BE2C (cell line): ENCODE results near the gene VPS11.

Source experiments
- DNase-seq: peaks from one replicate; pipeline ENCODE4 v3.0.0-alpha.2; 2020
- H3K27me3 ChIP-seq: fragments of 250-450 bp; sonication (Bioruptor Pico); 2 replicates; pipeline ENCODE4 v1.5.1; 2020; ENCODE audit warnings: mild to moderate bottlenecking
- H3K36me3 ChIP-seq: fragments of 250-450 bp; sonication (Bioruptor Pico); 2 replicates; pipeline ENCODE4 v1.5.1; 2020; ENCODE audit warnings: mild to moderate bottlenecking
- H3K4me1 ChIP-seq: fragments of 250-450 bp; sonication (Bioruptor Pico); 2 replicates; pipeline ENCODE4 v1.5.1; 2020
- H3K4me3 ChIP-seq: 2 replicates; pipeline ENCODE4 v1.5.1; 2011; ENCODE audit warnings: low read depth, low read length
- H3K9me3 ChIP-seq: fragments of 250-450 bp; sonication (Bioruptor Pico); 2 replicates; pipeline ENCODE4 v1.5.1; 2020
- CTCF ChIP-seq: IDR thresholded peaks from 2 replicates; pipeline ENCODE4 v1.5.1; 2012; ENCODE audit warnings: mild to moderate bottlenecking, low read depth, low read length

The VPS11 gene

GRCh38 chr11:119110439-119110838 lies 42.8 kb downstream of the VPS11 start:
- TF ChIP-seq CTCF = no peak
- Histone ChIP-seq H3K4me3 (no peak overlapping the region), H3K36me3 (peaks cover 29% of the 10 kb centered on the region), H3K27me3 (no peaks in the 10 kb centered on the region), H3K9me3 (no peaks in the 10 kb centered on the region), H3K4me1 (peaks cover 12% of the 10 kb centered on the region)
- DNase-seq = no peak

GRCh38 chr11:119111361-119111925 lies 43.8 kb downstream of the VPS11 start:
- Histone ChIP-seq H3K36me3 (peaks cover 31% of the 10 kb centered on the region), H3K4me1 (peaks cover 8% of the 10 kb centered on the region), H3K27me3 (no peaks in the 10 kb centered on the region), H3K9me3 (no peaks in the 10 kb centered on the region), H3K4me3 (no peak overlapping the region)
- no peak for DNase-seq
- TF ChIP-seq CTCF = no peak

GRCh38 chr11:119112314-119113020 lies 44.8 kb downstream of the VPS11 start:
- no peaks in the 10 kb centered on the region for H3K27me3 ChIP-seq
- peaks cover 31% of the 10 kb centered on the region for H3K36me3 ChIP-seq
- no peak for TF ChIP-seq CTCF
- H3K4me3 ChIP-seq = no peak overlapping the region
- no peaks in the 10 kb centered on the region for H3K9me3 ChIP-seq
- DNase-seq = no peak
- H3K4me1 ChIP-seq = peaks cover 6% of the 10 kb centered on the region; the same call in 1 of the 2 replicates

- H3K27me3 ChIP-seq = no peaks in the 10 kb centered on the region
- H3K4me1 ChIP-seq = peaks cover 2% of the 10 kb centered on the region; the same call in 1 of the 2 replicates
- H3K36me3 ChIP-seq = peaks cover 31% of the 10 kb centered on the region
- no peaks in the 10 kb centered on the region for H3K9me3 ChIP-seq
- no peak for TF ChIP-seq CTCF
- DNase-seq = no peak
- H3K4me3 ChIP-seq = no peak overlapping the region
Observed at GRCh38 chr11:119113716-119114115, 46.1 kb downstream of the VPS11 start.

DNA sequence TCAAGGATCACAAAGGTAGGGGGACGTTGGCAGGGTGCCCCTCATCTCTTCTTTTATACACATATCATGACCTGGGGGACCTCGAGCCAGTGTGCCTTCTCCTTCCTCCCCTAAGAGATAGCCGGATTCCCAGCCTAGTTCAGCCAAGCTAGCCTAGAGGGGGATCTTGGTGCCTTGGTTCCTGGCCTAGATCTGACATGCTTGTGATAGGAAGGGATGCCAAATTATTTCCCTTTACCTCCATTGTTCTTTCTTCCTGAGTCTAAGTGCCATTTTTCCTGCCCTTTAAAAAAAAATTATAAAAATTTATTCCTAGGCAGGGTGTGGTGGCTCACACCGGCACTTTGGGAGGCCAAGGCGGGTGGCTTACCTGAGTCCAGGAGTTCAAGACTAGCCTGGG lies 46.7 kb downstream of the VPS11 start:
- Histone ChIP-seq H3K36me3 (peaks cover 31% of the 10 kb centered on the region), H3K4me3 (no peak overlapping the region), H3K9me3 (no peaks in the 10 kb centered on the region), H3K4me1 (no peaks in the 10 kb centered on the region), H3K27me3 (no peaks in the 10 kb centered on the region)
- no peak for DNase-seq
- no peak for TF ChIP-seq CTCF
